GM10847 (cell line): ENCODE results near the gene CDHR5.

Source experiments
- POLR2A ChIP-seq: IDR thresholded peaks from 2 replicates; pipeline ENCODE4 v1.6.1; 2011; ENCODE audit not compliant: insufficient read length; ENCODE audit errors: extremely low read depth

The CDHR5 gene

DNA sequence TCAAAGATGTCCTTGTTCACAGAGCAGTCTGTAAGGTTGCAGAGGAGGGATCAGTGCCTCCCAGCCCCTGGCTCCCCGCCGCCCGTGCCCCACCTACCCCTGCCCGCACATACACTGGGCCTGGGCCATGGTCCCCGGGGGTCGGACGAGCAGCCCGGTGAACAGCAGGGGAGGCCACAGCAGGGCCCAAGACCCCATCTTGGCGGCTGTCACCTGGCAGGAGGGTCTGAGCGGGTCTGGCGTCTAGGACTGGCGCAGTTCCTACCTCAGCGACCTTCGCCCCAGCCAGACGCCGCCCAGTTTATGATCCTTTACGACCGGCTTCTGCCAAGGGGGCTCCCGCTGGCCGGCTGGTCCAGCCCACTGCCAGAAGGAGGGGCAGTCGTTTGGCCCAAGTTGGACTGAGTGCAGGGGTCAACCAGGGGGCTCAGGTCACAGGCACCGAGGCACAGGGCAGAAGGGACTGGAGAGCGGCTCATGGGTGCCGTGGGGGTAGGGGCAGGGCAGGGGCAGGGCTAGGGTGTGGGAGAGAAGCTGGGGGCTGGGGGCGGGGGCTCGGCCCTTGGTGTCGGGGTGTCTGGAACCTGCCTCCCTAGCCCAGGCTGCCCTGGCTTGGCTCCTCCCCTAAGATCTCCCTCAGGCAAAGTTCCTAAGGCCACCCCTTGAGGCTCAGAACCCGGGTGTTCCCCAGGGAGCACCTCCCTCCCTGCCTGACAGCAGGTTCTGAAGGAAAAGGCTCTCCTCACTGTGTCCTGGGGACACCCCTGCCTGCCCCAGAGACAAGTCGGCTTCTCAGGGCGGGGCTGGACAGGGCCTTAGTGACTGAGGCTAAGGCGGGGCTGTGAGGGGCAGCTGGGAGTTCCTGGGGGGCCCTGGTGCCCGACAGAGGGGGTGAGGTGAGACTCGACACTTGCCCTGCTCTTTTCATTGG is at the start of gene CDHR5:
CDHR5 (minus strand) TSS at position 251 of the 931 bp plus-strand sequence; CDS start at position 198, 53 bp downstream.
- TF ChIP-seq POLR2A: no peak

DNA sequence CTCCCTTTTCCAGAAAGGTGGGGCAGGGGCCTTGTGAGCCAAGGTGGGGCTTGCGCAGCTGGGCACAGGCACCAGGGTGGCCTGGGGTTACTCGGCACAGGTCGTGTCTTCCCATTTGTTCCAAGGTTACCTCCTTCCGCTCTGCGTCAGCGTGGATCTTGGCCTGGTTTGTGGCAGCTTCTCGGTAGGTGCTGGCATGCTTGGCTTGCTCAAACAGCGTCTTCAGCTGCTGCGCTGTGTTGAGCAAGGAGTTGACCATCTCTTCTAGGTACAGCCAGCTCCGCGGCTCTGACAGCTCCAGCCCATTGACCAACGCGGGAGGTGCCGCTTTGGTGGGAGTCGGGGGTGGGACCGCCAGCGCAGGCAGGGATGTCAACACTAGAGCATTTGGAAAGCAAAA is 49.7 kb upstream of the CDHR5 start:
- TF ChIP-seq POLR2A: no peak

GRCh38 chr11:673866-674265 is 49.1 kb upstream of the CDHR5 start:
- TF ChIP-seq POLR2A: no peak

DNA sequence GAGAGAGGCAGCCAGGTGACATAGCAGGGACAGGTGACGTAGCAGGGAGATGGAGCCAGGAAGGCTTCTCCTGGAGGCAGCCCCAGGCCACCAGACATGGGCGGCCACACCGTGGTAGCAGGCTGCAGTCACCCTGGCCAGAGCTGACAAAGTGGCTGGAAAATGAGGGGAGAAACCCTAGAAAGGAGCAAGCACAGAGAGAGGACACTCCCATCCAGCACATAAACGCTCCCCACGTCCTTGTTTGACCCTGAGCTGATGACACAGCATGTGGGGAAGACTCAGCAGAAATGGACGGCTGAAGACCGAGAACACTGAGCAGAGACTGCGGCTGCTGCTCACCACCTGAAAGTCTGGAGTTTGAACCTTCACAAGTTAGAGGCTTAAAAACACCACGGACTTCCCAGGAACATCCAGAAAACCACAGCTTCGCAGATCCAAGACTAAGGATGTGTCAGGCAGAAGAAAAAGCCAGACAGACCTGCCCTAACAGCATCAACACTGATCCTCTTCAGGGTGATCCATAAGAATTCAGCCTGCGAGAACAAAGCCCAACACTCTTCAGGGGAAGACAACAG is 41.0 kb upstream of the CDHR5 start:
- no peak for TF ChIP-seq POLR2A

GRCh38 chr11:665062-665703 is 40.4 kb upstream of the CDHR5 start:
- TF ChIP-seq POLR2A: no peak

GRCh38 chr11:662689-663274 is 38.0 kb upstream of the CDHR5 start:
- no peak for TF ChIP-seq POLR2A

GRCh38 chr11:660681-661444 is 36.1 kb upstream of the CDHR5 start:
- no peak for TF ChIP-seq POLR2A

DNA sequence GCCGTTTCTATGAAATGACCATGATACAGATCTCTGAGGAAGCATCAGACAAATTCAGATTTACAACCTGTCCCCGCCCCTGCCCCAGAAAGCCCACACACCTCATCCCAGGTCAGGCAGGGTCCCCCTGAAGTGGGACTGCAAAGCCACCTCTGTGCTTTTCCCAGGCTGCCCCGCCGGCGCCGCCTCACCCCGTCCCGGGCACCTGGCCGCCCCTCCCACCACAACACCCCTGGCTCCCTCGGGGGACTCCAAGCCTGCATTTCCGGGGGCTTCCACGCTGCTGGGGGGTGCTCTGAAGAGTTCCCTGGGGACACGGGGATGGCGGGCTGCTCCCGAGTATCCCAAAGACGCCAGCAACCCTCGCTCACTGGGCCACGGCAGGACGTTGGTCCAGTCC is 35.5 kb upstream of the CDHR5 start:
- TF ChIP-seq POLR2A: no peak

GRCh38 chr11:659532-660085 is 34.9 kb upstream of the CDHR5 start:
- TF ChIP-seq POLR2A: no peak

- TF ChIP-seq POLR2A: no peak
These were observed 33.0 kb upstream of the CDHR5 start for GRCh38 chr11:657691-658126.

DNA sequence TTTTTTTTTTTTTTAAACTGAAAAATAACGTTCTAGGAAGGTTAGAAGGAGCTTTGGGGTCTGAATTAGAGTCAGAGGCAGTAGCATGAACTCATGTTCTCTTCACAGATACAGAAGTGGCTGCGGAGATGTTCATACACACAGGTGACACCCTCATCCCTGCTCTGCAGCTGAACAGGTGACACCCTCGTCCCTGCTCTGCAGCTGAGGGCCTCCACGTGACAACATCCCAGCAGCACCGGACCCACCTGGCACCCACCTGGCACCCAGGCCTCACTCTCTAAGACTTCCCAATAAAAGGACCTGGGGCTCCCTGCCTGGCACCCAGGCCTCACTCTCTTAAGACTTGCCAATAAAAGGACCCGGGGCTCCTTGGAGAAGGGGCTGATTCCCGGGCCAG is 32.1 kb upstream of the CDHR5 start:
- TF ChIP-seq POLR2A: no peak

- no peak for TF ChIP-seq POLR2A
These were observed 31.7 kb upstream of the CDHR5 start for GRCh38 chr11:656426-656825.

DNA sequence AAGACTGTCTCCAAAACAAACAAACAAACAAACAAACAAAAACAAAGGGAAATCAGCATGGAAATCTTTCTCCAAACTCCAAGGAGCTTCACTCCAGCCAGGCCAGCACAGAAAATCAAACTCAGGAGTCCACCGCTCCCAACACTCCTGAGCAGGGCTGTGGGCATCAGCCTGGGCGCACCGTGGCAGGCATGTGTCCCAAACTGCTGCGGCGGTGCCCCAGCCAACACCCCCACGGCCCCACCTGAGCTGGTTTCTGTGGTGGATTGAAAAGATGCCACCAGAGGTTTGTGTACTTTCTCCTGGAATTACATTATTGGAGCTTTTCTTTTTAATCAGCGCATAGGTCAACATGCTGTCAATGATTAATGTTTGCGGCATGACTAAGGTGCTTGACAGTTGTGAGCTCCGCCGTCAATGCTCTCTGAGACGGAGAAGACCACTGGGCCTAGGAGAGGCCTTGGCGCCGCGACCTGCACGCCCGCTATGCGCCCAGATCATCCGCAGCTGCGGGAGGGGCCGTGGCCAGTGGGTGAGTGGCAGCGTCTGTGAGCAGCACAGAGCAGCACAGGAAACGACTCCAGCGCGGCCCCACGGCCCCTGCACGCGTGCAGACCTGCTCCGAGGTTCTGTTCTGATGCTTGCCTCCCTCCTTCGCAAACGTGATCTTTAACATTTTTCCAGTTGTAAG is 30.4 kb upstream of the CDHR5 start:
- TF ChIP-seq POLR2A: no peak

DNA sequence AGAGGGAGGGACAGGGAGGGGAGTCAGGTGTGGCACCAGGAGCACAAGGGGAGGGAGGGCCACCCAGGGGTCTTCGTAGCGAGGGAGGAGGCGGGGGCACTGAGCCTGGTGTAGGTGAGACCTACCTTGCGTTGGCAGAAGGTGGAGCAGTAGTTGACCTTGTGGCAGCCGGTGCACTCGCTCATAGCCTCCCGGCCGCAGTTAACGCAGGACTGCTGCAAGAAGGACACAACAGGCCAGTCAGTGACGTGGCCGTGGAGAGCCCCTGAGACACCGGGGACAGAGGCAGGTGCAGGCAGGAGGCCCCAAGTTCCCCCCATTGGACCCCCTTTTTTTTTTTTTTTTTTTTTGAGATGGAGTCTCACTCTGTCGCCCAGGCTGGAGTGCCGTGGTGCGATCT is 29.1 kb upstream of the CDHR5 start:
- TF ChIP-seq POLR2A: no peak
